Mononuclear cell (primary cell): ENCODE results near the gene NCKAP5. TPM values are rescaled to one million over a fixed set of nuclear protein-coding genes. Genes with fewer than 3 reads are reported as not detected.

Source experiments
- H3K27me3 ChIP-seq: 2 replicates; pipeline ENCODE4 v1.6.0; 2011; ENCODE audit warnings: low read length, control low read depth; ENCODE audit not compliant: insufficient read depth
- H3K4me1 ChIP-seq: 2 replicates; pipeline ENCODE4 v1.5.1; 2011; ENCODE audit warnings: mild to moderate bottlenecking, low read length, control low read depth; ENCODE audit not compliant: insufficient read depth
- H3K4me3 ChIP-seq: 2 replicates; pipeline ENCODE4 v1.5.1; 2011; ENCODE audit warnings: mild to moderate bottlenecking, low read length, moderate library complexity
- H3K9me3 ChIP-seq: 2 replicates; pipeline ENCODE4 v1.5.1; 2011; ENCODE audit warnings: low read depth, mild to moderate bottlenecking, control low read depth, low read length
- total RNA-seq: library from RNA; depleted of rRNA; stranded (reverse); fragments of >200 nt; gene quantifications from one replicate; pipeline ENCODE4 v1.2.3, GENCODE V29; 2012

NCKAP5 gene
- total RNA-seq, 1 donor, result under 0.01 TPM

- no peaks in the 10 kb centered on the region for H3K9me3 ChIP-seq
- H3K27me3 ChIP-seq, result no peaks in the 10 kb centered on the region
- no peak overlapping the region for H3K4me3 ChIP-seq
- H3K4me1 ChIP-seq, result no peaks in the 10 kb centered on the region
These were observed 235.1 kb downstream of the NCKAP5 start for GRCh38 chr2:133333181-133333580.

GRCh38 chr2:133331436-133331835, 236.8 kb downstream of the NCKAP5 start:
- H3K4me1 ChIP-seq, result no peaks in the 10 kb centered on the region
- no peaks in the 10 kb centered on the region for H3K9me3 ChIP-seq
- H3K27me3 ChIP-seq, result no peaks in the 10 kb centered on the region
- H3K4me3 ChIP-seq, result no peak overlapping the region

GRCh38 chr2:133326652-133327397, 241.4 kb downstream of the NCKAP5 start:
- H3K27me3 ChIP-seq, result no peaks in the 10 kb centered on the region
- H3K4me3 ChIP-seq, result no peak overlapping the region
- no peaks in the 10 kb centered on the region for H3K4me1 ChIP-seq
- H3K9me3 ChIP-seq, result no peaks in the 10 kb centered on the region

DNA sequence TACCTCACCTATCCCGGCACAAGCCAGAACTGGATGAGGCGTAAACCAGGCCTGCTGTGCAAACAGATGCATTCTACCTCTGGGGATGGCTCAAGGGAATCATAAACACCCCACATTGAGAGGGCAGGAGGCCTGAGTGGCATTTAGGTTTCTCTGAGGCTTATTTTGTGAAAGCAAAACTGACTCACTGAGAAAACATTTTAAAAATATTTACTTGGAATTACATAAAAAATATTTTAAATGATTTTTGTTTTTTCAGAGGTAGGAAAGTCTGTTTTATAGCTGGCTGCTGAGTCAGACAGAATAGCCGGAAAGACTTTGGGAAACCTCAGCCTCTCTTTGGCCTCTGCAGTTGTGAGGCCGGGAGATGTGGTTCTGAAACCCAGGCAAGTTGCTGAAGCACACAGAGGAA, 244.1 kb downstream of the NCKAP5 start:
- H3K27me3 ChIP-seq, result no peaks in the 10 kb centered on the region
- H3K4me3 ChIP-seq, result no peak overlapping the region
- H3K9me3 ChIP-seq, result no peaks in the 10 kb centered on the region
- H3K4me1 ChIP-seq, result no peaks in the 10 kb centered on the region

DNA sequence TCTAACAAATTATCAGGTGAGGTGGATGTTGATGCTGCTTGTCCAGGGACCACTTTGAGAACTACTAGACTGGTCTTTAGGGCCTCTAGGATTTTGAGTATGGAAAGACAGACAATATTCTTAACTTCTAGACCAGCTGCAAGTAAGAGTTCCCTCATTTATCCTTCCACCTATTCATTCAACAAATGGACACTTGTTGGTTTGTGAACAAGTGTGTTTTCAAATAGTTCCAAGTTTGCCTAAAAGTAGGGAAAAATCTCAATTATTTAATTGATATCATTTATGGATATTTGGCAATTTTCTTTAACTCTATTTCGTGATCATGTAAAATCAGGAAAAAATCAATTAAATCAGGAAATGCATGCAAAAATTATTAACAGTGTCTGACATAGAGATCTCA, 245.4 kb downstream of the NCKAP5 start:
- Histone ChIP-seq H3K4me3 (no peak overlapping the region), H3K9me3 (no peaks in the 10 kb centered on the region), H3K27me3 (no peaks in the 10 kb centered on the region), H3K4me1 (no peaks in the 10 kb centered on the region)

DNA sequence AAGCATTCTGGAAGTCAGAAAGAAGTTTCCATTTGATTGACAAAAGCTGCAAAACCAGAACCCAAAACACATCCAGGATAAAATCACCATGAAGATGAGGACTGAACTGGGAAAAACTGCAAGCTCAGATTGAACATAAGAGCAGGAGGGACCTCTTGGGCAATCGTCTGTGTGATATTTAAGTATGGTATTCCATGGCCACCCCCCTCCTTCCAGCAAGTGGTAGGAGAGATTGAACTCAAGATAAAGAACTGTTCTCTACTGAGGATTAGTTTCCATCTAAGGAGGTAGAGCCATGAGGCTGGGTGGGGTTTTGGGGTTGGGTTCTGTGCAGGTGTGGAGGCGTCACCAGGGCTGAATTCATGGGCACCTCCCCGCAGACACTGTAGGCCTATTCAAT, 251.1 kb downstream of the NCKAP5 start:
- Histone ChIP-seq H3K9me3 (no peaks in the 10 kb centered on the region), H3K4me3 (no peak overlapping the region), H3K4me1 (no peaks in the 10 kb centered on the region), H3K27me3 (no peaks in the 10 kb centered on the region)

- H3K27me3 ChIP-seq, result no peaks in the 10 kb centered on the region
- H3K4me1 ChIP-seq, result no peaks in the 10 kb centered on the region
- H3K9me3 ChIP-seq, result no peaks in the 10 kb centered on the region
These were observed 251.7 kb downstream of the NCKAP5 start for GRCh38 chr2:133316557-133316956.

DNA sequence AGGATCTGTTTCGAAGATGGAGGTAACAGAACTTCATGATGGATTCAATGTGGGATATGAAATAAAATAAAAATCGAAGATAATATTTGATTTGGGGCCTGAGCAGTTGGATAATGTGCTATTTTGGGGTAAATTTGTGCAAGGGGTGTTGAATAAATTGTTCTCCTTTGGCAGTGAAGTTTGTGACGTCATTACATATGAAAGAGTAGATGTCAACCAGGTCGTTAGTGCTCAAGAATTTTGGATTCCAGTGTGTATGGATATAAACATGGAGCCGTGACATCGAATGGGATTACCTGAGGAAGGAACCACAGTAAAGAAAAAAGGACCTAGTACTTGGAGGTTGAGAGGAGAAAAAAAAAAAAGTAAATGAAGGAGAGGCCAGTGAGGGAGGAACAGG, 253.0 kb downstream of the NCKAP5 start:
- no peaks in the 10 kb centered on the region for H3K4me1 ChIP-seq
- H3K9me3 ChIP-seq, result no peaks in the 10 kb centered on the region
- H3K27me3 ChIP-seq, result no peaks in the 10 kb centered on the region
- no peak overlapping the region for H3K4me3 ChIP-seq

More at GRCh38 chr2:133316557-133316956, 251.7 kb downstream of the NCKAP5 start:
- H3K4me3 ChIP-seq, result no peak overlapping the region

GRCh38 chr2:133314795-133315194, 253.5 kb downstream of the NCKAP5 start:
- Histone ChIP-seq H3K4me3 (no peak overlapping the region), H3K9me3 (no peaks in the 10 kb centered on the region), H3K27me3 (no peaks in the 10 kb centered on the region), H3K4me1 (no peaks in the 10 kb centered on the region)

DNA sequence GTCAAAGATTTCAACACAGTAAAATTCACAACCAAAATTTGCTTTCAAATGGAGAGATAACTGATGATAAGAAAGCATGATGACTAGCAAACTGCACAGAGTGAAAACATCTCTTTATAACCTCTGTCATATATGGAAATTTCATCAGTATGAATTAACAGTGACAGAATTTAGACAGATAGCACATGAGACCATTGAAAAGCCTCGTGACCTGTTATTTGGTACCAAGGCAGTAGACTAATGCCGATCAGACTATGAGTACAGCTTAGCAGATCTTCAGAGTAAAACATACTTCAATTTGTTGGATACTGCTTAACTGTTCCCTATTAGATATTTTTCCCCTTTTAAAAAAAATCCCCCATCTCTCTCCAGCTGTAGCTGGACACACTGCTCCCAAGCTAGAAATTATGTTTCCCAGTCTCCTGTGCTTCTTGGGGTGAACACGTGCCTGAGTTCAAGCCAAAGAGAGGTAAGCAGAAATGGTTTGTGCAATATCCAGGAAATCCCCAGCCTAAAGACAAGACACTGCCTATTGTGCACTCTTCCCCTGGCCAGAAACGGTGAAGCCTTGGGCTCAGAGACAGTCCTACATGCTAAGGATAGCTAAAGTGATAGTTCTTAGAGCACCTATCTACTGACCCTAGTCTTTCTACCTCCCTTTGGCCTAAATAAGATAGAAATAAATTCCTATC, 256.1 kb downstream of the NCKAP5 start:
- Histone ChIP-seq H3K9me3 (no peaks in the 10 kb centered on the region), H3K4me3 (no peak overlapping the region), H3K27me3 (no peaks in the 10 kb centered on the region), H3K4me1 (no peaks in the 10 kb centered on the region)

- no peaks in the 10 kb centered on the region for H3K27me3 ChIP-seq
These were observed 262.0 kb downstream of the NCKAP5 start for GRCh38 chr2:133306236-133306635.

DNA sequence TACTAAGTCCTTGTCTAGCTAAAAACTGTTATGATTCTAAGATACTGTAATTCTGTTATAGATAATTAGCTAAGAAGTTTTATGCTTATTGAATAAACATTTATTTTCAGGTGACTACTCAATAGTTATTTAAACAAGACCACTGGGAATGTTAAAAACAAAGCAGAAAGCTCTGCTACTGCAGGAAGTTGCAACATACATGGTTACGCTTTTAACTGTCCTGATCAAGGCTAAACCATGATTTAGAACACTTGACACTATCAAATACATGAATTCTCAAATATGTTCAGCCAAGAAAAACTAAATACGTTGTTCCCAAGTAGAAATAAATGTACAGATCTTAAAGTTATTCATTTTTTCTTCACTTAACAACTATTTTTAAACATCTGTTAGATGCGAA, 263.9 kb downstream of the NCKAP5 start:
- H3K27me3 ChIP-seq, result no peaks in the 10 kb centered on the region
- no peaks in the 10 kb centered on the region for H3K9me3 ChIP-seq
- no peak overlapping the region for H3K4me3 ChIP-seq
- no peaks in the 10 kb centered on the region for H3K4me1 ChIP-seq

More at GRCh38 chr2:133306236-133306635, 262.0 kb downstream of the NCKAP5 start:
- H3K4me3 ChIP-seq, result no peak overlapping the region
- no peaks in the 10 kb centered on the region for H3K9me3 ChIP-seq
- no peaks in the 10 kb centered on the region for H3K4me1 ChIP-seq

- Histone ChIP-seq H3K27me3 (no peaks in the 10 kb centered on the region), H3K9me3 (no peaks in the 10 kb centered on the region), H3K4me1 (no peaks in the 10 kb centered on the region), H3K4me3 (no peak overlapping the region)
These were observed 265.1 kb downstream of the NCKAP5 start for GRCh38 chr2:133303150-133303549.

- no peak overlapping the region for H3K4me3 ChIP-seq
- H3K4me1 ChIP-seq, result no peaks in the 10 kb centered on the region
- no peaks in the 10 kb centered on the region for H3K27me3 ChIP-seq
- H3K9me3 ChIP-seq, result no peaks in the 10 kb centered on the region
These were observed 271.9 kb downstream of the NCKAP5 start for GRCh38 chr2:133296401-133296800.

DNA sequence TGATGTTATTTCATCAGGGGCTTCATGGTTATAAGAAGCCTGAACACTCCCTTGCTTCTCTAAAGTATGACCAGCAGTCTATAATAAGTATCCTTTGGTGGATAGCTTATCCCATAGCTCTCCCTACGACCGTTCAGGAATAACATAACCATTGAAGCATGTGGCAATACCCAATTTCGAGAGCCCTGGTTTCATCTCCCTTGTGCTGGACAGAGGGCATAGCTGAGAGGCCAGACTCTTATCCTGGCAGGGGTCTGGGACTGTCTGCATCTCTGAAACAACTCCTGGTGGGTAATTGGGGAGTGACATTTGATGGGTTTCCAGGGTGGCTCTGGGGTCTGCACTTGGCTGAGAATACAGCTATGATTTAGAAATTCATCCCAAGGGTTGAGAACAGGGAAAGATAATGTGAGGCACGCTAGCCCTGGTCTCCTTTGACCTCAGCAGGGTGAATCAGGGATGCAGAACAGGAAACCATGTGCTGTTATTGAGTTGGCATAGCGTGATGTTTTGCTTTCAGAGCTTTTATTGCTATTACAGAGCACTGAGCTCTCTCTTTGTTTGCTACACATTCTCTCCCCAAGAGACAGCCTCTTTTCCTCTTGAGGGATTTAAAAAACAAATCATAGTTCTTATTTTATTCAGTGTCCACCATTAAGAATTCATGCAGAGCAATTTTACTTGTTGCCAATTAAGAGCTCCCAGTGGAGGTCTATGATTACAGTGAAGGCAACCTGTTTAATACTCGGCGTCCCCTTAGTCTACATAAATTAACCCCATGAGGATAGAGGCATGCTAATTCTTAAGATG, 274.5 kb downstream of the NCKAP5 start:
- H3K4me3 ChIP-seq, result no peak overlapping the region
- no peaks in the 10 kb centered on the region for H3K9me3 ChIP-seq
- no peaks in the 10 kb centered on the region for H3K4me1 ChIP-seq
- H3K27me3 ChIP-seq, result no peaks in the 10 kb centered on the region
